ENCODE data around the gene SERPIND1.

Gene SERPIND1

DNA sequence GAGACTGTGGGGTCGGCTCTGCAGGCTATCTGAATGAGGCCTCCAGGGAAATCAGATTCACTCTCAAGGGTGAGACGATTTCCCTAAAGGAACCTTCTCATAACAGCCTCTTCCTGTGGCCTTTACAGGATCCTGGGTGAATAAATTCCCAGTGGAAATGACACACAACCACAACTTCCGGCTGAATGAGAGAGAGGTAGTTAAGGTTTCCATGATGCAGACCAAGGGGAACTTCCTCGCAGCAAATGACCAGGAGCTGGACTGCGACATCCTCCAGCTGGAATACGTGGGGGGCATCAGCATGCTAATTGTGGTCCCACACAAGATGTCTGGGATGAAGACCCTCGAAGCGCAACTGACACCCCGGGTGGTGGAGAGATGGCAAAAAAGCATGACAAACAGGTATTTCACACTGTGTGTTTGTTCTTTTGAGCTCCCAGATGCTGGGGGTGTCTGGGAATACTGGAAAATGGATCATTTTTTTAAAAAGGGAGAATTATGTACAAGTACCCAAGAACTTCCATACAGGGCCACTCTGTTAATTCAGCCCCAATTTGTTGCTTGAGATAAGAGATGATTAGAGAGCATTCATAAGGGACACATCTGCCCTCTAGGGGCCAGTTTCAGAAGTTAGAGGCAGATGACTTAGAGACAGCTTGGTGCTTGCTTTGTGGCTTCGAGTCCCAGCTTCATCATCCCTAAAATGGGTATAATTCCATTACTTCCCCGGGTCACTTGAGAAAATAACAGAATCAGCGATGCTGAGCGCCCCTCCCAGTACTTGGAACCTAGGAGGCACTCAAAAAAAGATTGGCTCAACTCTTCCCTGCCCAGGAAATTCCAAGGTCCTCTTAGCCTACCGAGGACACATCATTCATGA is 10.2 kb downstream of the SERPIND1 start:
- H3K4ac ChIP-seq (ENCODE audit: low read depth in 1 of 2, low read length in 2 of 2) = no peak overlapping the region
- no peak overlapping the region for H3K18ac ChIP-seq (ENCODE audit: low read depth in 1 of 2, low read length in 2 of 2)
- H2BK12ac ChIP-seq (ENCODE audit: low read length in 2 of 2) = no peak overlapping the region
- H4K91ac ChIP-seq (ENCODE audit: low read length) = no peak overlapping the region
- H3K14ac ChIP-seq (ENCODE audit: low read length in 2 of 2) = no peak overlapping the region
- H2BK5ac ChIP-seq (ENCODE audit: low read depth, low read length, poor library complexity, severe bottlenecking) = no peak overlapping the region
- DNase-seq = peak; percentile 78
- no peaks in the 10 kb centered on the region for H3K27me3 ChIP-seq (ENCODE audit: control insufficient read depth in 1 of 2, insufficient read depth in 1 of 2, low read length in 2 of 2)
- WGBS = 65% methylated on average over 13 of the region's 14 CpGs
- no peak overlapping the region for H2AFZ ChIP-seq (ENCODE audit: low read depth, low read length)
- H3K79me1 ChIP-seq (replicated peaks; ENCODE audit: low read length, poor library complexity, severe bottlenecking) = peaks cover 2% of the 10 kb centered on the region
- peaks cover 2% of the 10 kb centered on the region for H3K4me1 ChIP-seq (ENCODE audit: control insufficient read depth, insufficient read depth, low read depth, low read length)
- no peak overlapping the region for H3K27ac ChIP-seq (ENCODE audit: low read length, poor library complexity, severe bottlenecking)
- no peak overlapping the region for H2BK15ac ChIP-seq (ENCODE audit: low read depth, poor library complexity, severe bottlenecking)
- H2BK120ac ChIP-seq (ENCODE audit: low read depth, low read length) = no peak overlapping the region
- no peak overlapping the region for H3K4me2 ChIP-seq (ENCODE audit: low read length, poor library complexity, severe bottlenecking)
- peaks cover 41 to 54% of the 10 kb centered on the region in 2 experiments for H3K36me3 ChIP-seq (ENCODE audit: control insufficient read depth in 1 of 2, insufficient read depth in 2 of 2, low read depth in 1 of 2, low read length in 2 of 2)
- peak overlapping the region; percentile 26 for H3K9ac ChIP-seq (ENCODE audit: low read length)
- no peaks in the 10 kb centered on the region for H3K9me3 ChIP-seq (ENCODE audit: control insufficient read depth, low read length)
- no peak overlapping the region for H4K8ac ChIP-seq (ENCODE audit: low read length)
- no peak overlapping the region for H2AK5ac ChIP-seq (ENCODE audit: low read length, severe bottlenecking)
- no peak overlapping the region for H3K23ac ChIP-seq (ENCODE audit: low read length in 2 of 2)
- no peak overlapping the region for H3K4me3 ChIP-seq (ENCODE audit: insufficient read depth in 1 of 2, low read depth in 1 of 2, low read length in 2 of 2)

DNA sequence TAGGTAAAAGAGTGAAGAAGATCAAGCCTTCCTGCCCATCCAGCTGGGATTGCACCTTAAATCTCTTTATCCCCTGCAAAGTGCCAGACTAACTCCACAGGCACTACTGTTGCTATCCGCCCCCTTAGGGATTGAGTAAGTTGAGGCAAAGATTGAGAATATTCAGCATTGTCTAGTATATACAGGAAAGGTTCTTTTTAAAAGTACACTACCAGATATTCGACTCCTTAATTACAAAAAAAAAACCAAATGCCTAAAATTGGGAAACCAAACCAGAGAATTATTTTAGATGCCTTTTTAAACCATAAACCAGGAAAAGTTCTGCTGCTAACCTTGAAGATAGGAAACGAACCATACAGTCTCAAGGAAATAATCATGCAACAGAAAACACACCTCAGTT is 11.5 kb downstream of the SERPIND1 start:
- DNase-seq = no peak
- Histone ChIP-seq H2BK120ac (ENCODE audit: low read depth, low read length) (no peak overlapping the region), H3K27ac (ENCODE audit: low read length, poor library complexity, severe bottlenecking) (no peak overlapping the region), H2AK5ac (ENCODE audit: low read length, severe bottlenecking) (no peak overlapping the region), H3K79me1 (replicated peaks; ENCODE audit: low read length, poor library complexity, severe bottlenecking) (peaks cover 2% of the 10 kb centered on the region), H2AFZ (ENCODE audit: low read depth, low read length) (no peak overlapping the region), H3K14ac (ENCODE audit: low read length in 2 of 2) (no peak overlapping the region), H4K91ac (ENCODE audit: low read length) (no peak overlapping the region), H3K4me1 (ENCODE audit: control insufficient read depth, insufficient read depth, low read depth, low read length) (peaks cover 2% of the 10 kb centered on the region), H3K18ac (ENCODE audit: low read depth in 1 of 2, low read length in 2 of 2) (no peak overlapping the region), H3K9me3 (ENCODE audit: control insufficient read depth, low read length) (no peaks in the 10 kb centered on the region), H3K4me3 (ENCODE audit: insufficient read depth in 1 of 2, low read depth in 1 of 2, low read length in 2 of 2) (no peak overlapping the region), H3K23ac (ENCODE audit: low read length in 2 of 2) (no peak overlapping the region), H2BK5ac (ENCODE audit: low read depth, low read length, poor library complexity, severe bottlenecking) (no peak overlapping the region), H3K36me3 (ENCODE audit: control insufficient read depth in 1 of 2, insufficient read depth in 2 of 2, low read depth in 1 of 2, low read length in 2 of 2) (peaks cover 36 to 51% of the 10 kb centered on the region in 2 experiments), H3K4ac (ENCODE audit: low read depth in 1 of 2, low read length in 2 of 2) (no peak overlapping the region), H4K8ac (ENCODE audit: low read length) (no peak overlapping the region), H2BK15ac (ENCODE audit: low read depth, poor library complexity, severe bottlenecking) (no peak overlapping the region), H3K9ac (ENCODE audit: low read length) (no peak overlapping the region), H3K27me3 (ENCODE audit: control insufficient read depth in 1 of 2, insufficient read depth in 1 of 2, low read length in 2 of 2) (no peaks in the 10 kb centered on the region), H3K4me2 (ENCODE audit: low read length, poor library complexity, severe bottlenecking) (no peak overlapping the region), H2BK12ac (ENCODE audit: low read length in 2 of 2) (no peak overlapping the region)
- WGBS = 95% methylated on average over 2 of the region's 3 CpGs

DNA sequence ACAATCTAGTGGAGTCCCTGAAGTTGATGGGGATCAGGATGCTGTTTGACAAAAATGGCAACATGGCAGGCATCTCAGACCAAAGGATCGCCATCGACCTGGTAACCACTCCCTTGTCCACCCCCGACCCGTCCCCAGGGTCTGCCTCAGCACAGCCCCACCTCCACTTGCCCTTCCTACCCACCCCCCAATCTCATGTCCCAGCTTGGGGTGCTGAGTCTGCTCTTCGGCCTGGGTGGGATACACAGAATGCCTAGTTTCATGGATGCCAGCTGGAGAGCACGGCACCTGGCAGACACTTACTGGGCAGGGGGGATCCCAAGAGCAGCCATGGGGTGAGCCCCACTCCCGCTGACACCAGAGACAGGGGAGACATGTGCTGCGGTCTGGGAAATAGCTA is 12.1 kb downstream of the SERPIND1 start:
- Histone ChIP-seq H2BK5ac (ENCODE audit: low read depth, low read length, poor library complexity, severe bottlenecking) (no peak overlapping the region), H3K4ac (ENCODE audit: low read depth in 1 of 2, low read length in 2 of 2) (no peak overlapping the region), H2AK5ac (ENCODE audit: low read length, severe bottlenecking) (no peak overlapping the region), H2AFZ (ENCODE audit: low read depth, low read length) (no peak overlapping the region), H3K79me1 (replicated peaks; ENCODE audit: low read length, poor library complexity, severe bottlenecking) (peaks cover 2% of the 10 kb centered on the region), H3K23ac (ENCODE audit: low read length in 2 of 2) (no peak overlapping the region), H3K4me2 (ENCODE audit: low read length, poor library complexity, severe bottlenecking) (no peak overlapping the region), H3K27me3 (ENCODE audit: control insufficient read depth in 1 of 2, insufficient read depth in 1 of 2, low read length in 2 of 2) (no peaks in the 10 kb centered on the region), H3K4me1 (ENCODE audit: control insufficient read depth, insufficient read depth, low read depth, low read length) (peaks cover 2% of the 10 kb centered on the region), H4K91ac (ENCODE audit: low read length) (no peak overlapping the region), H3K36me3 (ENCODE audit: control insufficient read depth in 1 of 2, insufficient read depth in 2 of 2, low read depth in 1 of 2, low read length in 2 of 2) (peaks cover 36 to 56% of the 10 kb centered on the region in 2 experiments), H3K27ac (ENCODE audit: low read length, poor library complexity, severe bottlenecking) (no peak overlapping the region), H3K9me3 (ENCODE audit: control insufficient read depth, low read length) (no peaks in the 10 kb centered on the region), H4K8ac (ENCODE audit: low read length) (no peak overlapping the region), H3K18ac (ENCODE audit: low read depth in 1 of 2, low read length in 2 of 2) (no peak overlapping the region), H3K4me3 (ENCODE audit: insufficient read depth in 1 of 2, low read depth in 1 of 2, low read length in 2 of 2) (no peak overlapping the region), H2BK12ac (ENCODE audit: low read length in 2 of 2) (no peak overlapping the region), H2BK15ac (ENCODE audit: low read depth, poor library complexity, severe bottlenecking) (no peak overlapping the region), H2BK120ac (ENCODE audit: low read depth, low read length) (no peak overlapping the region), H3K9ac (ENCODE audit: low read length) (no peak overlapping the region), H3K14ac (ENCODE audit: low read length in 2 of 2) (no peak overlapping the region)
- no peak for DNase-seq
- 94% methylated on average over 8 of the region's 8 CpGs for WGBS

DNA sequence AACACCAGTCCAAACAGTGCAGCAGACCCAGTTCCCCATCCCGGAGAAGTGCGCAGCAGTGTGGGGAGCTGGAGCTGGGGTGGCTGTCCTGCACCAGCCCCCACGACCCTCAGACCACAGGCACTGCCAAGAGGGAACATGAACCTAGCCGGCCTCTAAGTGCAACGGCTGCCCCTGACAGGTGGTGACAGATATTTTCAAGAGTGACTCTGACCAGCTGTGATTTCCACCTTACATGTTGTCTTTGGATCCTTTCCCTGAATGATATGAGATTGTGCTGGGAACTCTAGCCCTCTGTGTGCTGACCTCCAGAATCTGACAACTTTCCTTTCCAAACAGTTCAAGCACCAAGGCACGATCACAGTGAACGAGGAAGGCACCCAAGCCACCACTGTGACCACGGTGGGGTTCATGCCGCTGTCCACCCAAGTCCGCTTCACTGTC is 12.6 kb downstream of the SERPIND1 start:
- Histone ChIP-seq H3K27me3 (ENCODE audit: control insufficient read depth in 1 of 2, insufficient read depth in 1 of 2, low read length in 2 of 2) (no peaks in the 10 kb centered on the region), H2BK120ac (ENCODE audit: low read depth, low read length) (no peak overlapping the region), H3K4me3 (ENCODE audit: insufficient read depth in 1 of 2, low read depth in 1 of 2, low read length in 2 of 2) (no peak overlapping the region), H3K9me3 (ENCODE audit: control insufficient read depth, low read length) (no peaks in the 10 kb centered on the region), H2BK12ac (ENCODE audit: low read length in 2 of 2) (no peak overlapping the region), H2BK15ac (ENCODE audit: low read depth, poor library complexity, severe bottlenecking) (no peak overlapping the region), H3K36me3 (ENCODE audit: control insufficient read depth in 1 of 2, insufficient read depth in 2 of 2, low read depth in 1 of 2, low read length in 2 of 2) (peaks cover 36 to 57% of the 10 kb centered on the region in 2 experiments), H3K27ac (ENCODE audit: low read length, poor library complexity, severe bottlenecking) (no peak overlapping the region), H3K23ac (ENCODE audit: low read length in 2 of 2) (no peak overlapping the region), H3K4me2 (ENCODE audit: low read length, poor library complexity, severe bottlenecking) (no peak overlapping the region), H3K4me1 (ENCODE audit: control insufficient read depth, insufficient read depth, low read depth, low read length) (peaks cover 2% of the 10 kb centered on the region), H4K8ac (ENCODE audit: low read length) (no peak overlapping the region), H3K4ac (ENCODE audit: low read depth in 1 of 2, low read length in 2 of 2) (no peak overlapping the region), H2AFZ (ENCODE audit: low read depth, low read length) (no peak overlapping the region), H3K79me1 (replicated peaks; ENCODE audit: low read length, poor library complexity, severe bottlenecking) (peaks cover 2% of the 10 kb centered on the region), H2AK5ac (ENCODE audit: low read length, severe bottlenecking) (no peak overlapping the region), H2BK5ac (ENCODE audit: low read depth, low read length, poor library complexity, severe bottlenecking) (no peak overlapping the region), H3K18ac (ENCODE audit: low read depth in 1 of 2, low read length in 2 of 2) (no peak overlapping the region), H3K9ac (ENCODE audit: low read length) (no peak overlapping the region), H3K14ac (ENCODE audit: low read length in 2 of 2) (no peak overlapping the region), H4K91ac (ENCODE audit: low read length) (no peak overlapping the region)
- WGBS = 91% methylated on average over 10 of the region's 10 CpGs
- DNase-seq = no peak

Measured in mesenchymal stem cell (in vitro differentiated cells and primary cell).